ENCODE measurements around the gene SERTAD4.
"Not testable (repeated sequence)": the region's sequence is repeated elsewhere in the genome, so short reads cannot be mapped to it uniquely, and the experiment has no call there.

Gene SERTAD4

GRCh38 chr1:210232511-210233215 lies at the start of gene SERTAD4:
Gene SERTAD4 (plus strand): TSS chr1:210232796. CDS start chr1:210237961, 5,165 bp downstream.
- peak; percentile 93 for DNase-seq

DNA sequence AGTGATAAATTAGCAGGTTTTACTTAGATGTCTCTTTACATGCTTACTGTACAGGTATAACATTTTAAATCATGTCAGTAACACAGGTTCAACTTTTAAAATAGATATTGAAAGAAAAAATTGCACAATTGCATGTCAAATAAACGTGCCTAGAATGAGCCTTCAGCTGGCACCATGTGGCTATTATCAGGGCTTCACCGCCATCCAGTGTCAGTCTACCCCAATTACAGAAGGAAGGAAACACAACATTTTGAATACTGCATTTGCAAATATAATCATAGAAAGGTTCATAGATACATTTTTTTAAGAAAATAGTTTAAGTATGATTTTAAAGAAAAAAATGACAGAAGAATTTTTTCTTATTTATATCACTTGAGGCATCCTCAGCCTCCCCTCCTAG lies 47.5 kb upstream of the SERTAD4 start:
- DNase-seq: no peak

DNA sequence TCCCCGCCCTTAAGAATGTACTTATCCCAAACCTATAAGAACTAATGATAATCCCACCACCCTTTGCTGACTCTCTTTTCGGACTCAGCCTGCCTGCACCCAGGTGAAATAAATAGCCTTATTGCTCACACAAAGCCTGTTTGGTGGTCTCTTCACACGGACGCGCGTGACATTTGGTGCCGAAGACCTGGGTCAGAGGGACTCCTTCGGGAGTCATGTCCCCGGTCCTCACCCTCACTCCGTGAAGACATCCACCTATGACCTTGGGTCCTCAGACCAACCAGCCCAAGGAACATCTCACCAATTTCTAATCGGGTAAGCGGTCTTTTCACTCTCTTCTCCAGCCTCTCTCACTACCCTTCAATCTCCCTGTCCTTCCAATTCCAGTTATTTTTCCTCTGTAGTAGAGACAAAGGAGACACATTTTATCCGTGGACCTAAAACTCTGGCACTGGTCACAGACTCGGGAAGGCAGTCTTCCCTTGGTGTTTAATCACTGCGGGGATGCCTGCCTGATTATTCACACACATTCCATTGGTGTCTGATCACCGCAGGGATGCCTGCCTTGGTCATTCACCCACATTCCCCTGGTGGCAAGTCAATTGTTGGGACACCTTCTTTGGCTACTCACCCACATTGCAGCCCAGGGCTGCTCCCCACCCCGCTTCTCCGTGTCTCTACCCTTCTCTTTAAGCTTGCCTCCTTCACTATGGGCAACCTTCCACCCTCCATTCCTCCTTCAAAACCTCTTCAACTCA lies 44.6 kb upstream of the SERTAD4 start:
- peak; percentile 82 for DNase-seq

- DNase-seq: no peak
Measured at GRCh38 chr1:210189426-210189825, 43.2 kb upstream of the SERTAD4 start.

GRCh38 chr1:210195635-210196160 lies 36.9 kb upstream of the SERTAD4 start:
- no peak for DNase-seq

- not testable (repeated sequence) for DNase-seq
Measured at GRCh38 chr1:210196266-210196665, 36.3 kb upstream of the SERTAD4 start.

DNA sequence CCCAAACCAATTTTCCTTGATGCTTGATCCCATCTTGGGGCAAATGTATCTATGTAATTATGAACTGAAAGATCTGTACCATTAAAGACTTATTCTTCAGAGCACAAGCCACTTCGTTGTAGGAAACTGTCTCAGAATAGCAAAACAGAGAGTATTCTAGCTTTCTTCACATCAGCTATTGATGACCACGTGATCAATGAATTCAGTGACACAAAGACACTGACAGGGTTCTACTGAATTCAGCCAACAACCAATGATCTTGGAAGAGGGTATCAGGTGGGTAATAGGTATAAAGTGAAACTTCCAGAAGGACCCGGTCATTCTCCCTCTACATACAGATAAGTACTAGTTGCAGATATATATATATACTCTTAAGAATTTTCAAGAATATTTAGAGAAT lies 33.8 kb upstream of the SERTAD4 start:
- no peak for DNase-seq

GRCh38 chr1:210200124-210200736 lies 32.4 kb upstream of the SERTAD4 start:
- DNase-seq: no peak

DNA sequence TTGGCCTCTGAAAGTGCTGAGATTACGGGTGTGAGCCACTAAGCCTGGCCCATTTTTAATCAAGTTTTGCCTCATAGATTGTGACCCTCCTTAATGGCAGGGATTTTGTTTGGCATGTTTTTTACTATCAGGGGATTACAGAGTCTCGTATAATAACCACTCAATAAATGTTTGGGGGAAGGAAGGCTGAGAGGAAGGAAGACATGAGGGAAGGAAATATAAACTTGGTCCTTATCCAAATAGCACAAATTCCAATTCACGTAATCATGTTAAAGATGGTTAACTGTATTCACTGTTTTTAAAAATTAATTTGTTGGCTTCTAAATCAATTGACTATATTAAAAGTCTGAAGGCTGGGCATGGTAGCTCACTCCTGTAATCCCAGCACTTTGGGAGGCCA lies 30.9 kb upstream of the SERTAD4 start:
- DNase-seq: no peak

DNA sequence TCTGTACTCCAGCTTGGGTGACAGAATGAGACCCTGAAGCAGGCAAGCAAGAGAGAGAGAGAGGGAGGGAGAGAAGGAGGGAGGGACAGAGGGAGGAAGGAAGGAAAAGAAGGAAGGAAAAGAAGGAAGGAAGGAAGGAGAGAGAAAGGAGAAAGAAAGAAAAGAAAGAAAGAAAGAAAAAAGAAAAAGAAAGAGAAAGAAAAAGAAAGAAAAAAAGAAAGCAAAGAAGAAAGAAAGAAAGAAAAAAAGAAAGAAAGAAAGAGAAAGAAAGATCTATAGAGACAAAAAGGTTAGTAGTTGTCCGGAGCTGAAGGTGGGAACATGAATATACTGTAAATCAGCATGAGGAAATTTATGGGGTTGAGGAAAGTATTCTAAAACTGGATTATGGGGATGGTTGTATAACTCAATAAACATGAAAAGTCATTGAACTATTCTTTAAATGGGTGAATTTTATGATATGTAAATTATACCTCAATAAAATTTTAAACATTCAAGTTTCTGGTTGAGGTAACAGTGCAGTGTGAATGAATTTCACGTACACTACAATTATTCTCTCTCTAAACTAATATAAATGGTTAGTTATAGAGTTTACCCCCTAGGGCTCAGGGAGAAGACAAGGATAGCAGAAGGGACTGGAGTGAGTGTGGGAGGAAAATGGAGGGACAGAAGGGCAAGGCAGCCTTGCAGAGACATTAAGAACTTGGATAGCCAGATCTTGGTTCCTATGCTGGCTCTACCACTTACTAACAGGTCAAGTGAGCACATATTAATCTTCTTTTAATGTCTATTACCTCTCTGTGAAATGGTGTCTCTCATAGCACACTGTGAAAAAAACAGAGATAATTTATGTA lies 24.8 kb upstream of the SERTAD4 start:
- DNase-seq: no peak

- no peak for DNase-seq
Measured at GRCh38 chr1:210213335-210213734, 19.3 kb upstream of the SERTAD4 start.

DNA sequence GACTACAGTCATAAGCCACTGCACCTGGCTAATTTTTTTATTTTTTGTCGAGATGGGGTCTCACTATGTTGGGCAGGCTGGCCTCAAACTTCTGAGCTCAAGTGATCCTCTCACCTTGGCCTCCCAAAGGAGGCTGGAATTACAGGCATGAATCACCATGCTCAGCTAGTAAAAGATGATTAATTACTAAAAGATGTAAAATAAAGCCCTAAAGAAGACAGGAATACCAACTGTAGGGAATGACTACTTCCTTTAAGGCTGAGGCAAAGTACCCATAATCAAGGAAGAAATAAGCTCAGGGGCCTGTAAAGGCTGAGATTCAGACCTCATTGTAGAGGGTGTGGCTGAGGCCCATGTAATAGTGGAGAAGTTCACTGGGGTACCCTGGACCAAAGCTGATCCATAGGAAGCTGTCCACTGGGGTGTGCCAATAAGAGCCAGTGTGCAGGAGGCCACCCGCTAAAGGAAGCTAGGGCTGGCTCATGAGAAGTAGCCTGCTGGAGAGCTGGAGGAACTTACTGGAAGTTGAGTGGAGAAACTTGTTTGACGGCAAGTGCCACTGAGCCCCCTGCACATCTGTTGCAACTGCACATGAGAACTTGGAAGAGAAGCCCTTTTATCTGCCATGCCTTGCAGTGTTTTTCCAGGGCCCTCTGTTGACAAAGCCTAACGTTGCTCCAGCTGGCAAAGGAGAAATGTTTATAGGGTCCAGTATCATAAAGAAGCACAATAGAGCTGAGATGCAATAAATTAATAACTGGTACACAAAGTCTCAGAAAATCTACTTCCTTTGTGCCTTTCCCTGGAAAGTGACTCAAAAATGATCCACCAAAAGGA lies 17.8 kb upstream of the SERTAD4 start:
- no peak for DNase-seq

DNA sequence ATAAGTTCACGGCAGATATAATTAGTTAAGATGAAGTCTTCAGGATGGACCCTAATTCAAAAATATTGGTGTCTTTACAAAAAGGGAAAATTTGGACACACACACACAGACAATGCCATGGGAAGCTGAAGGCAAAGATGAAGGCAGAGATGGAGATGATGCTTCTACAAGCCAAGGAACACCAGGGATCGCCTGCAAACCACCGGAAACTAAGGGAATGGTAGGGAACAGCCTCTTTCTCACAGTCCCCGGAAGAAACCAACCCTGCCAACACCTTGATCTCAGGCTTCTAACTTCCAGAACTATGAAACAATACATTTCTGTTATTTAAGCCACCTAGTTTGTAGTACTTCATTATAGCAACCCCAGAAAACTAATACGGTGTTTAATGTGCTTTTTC lies 15.1 kb upstream of the SERTAD4 start:
- DNase-seq: no peak

DNA sequence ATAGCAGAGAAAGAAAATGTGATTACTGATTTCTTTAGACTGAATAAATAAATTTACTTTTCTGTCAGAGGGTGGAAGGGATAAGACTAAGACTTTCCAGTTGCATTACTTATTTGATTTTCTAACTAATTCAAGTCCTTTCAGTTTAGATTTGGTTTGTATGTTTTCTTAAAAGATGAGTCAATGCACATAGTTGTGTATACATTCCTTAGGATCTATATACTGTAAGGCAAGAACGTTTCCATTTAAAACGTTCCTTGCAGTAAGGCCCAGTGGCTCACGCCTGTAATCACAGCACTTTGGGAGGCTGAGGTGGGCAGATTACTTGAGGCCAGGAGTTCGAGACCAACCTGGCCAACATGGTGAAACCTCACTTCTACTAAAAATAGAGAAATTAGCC lies 14.5 kb upstream of the SERTAD4 start:
- DNase-seq: no peak

- DNase-seq: peak; percentile 81
Measured at GRCh38 chr1:210222340-210223006, 10.1 kb upstream of the SERTAD4 start.

GRCh38 chr1:210223226-210223904 lies 9.2 kb upstream of the SERTAD4 start:
- no peak for DNase-seq

DNA sequence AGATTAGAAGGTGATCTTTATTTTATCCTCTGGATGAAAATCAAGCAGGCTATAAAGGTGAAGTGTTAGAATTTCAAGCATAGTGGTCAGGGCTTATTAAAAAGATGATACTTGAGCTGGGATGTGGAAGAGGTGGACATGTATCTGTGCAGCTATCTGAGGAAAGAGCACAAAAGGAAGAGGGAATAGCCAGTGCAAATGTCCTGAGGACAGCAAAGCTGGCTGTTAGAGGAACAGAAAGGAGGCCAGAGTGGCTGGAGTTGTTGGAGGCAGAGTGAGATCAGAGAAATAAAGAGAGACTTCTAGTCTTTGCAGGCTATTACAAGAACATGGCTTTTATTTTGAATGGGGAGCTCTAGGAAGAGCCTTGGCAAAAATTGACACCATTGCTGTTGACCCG lies 4.4 kb upstream of the SERTAD4 start:
- no peak for DNase-seq

GRCh38 chr1:210230149-210230695 lies 2.4 kb upstream of the SERTAD4 start:
- no peak for DNase-seq

GRCh38 chr1:210231846-210232510 lies 618 bp upstream of the SERTAD4 start:
- peak; percentile 60 for DNase-seq

GRCh38 chr1:210233216-210233494 lies 559 bp downstream of the SERTAD4 start:
- DNase-seq: peak; percentile 62
